Neural cell (in vitro differentiated cells): Measurements from ENCODE around the gene MTHFD1L. TPM values are rescaled to one million over a fixed set of nuclear protein-coding genes. Genes with fewer than 3 reads are reported as not detected.

Experiments
- H2AFZ ChIP-seq: fragments of 200-600, 300-800 bp; sonication (generic), shearing (Covaris generic); 2 replicates; pipeline ENCODE4 v1.6.0; 2014; ENCODE audit warnings: low read depth, mild to moderate bottlenecking, antibody characterized with exemption, low read length, moderate library complexity
- H3F3A ChIP-seq: fragments of 200-600 bp; shearing (Covaris generic); 2 replicates; pipeline ENCODE4 v1.6.1; 2016; ENCODE audit warnings: mild to moderate bottlenecking, moderate library complexity, mixed read lengths, antibody characterized with exemption, low read length; ENCODE audit not compliant: insufficient read depth, poor library complexity, severe bottlenecking
- H3K27ac ChIP-seq: fragments of 200-600, 300-800 bp; sonication (generic), shearing (Covaris generic); 2 replicates; pipeline ENCODE4 v1.5.1; 2014; ENCODE audit warnings: mild to moderate bottlenecking, low read length, moderate library complexity
- H3K27me3 ChIP-seq: fragments of 300-800, 200-600 bp; sonication (generic), shearing (Covaris generic); 2 replicates; pipeline ENCODE4 v1.6.0; 2014; ENCODE audit warnings: mild to moderate bottlenecking, low read depth, low read length, moderate library complexity; ENCODE audit not compliant: insufficient read depth
- H3K36me3 ChIP-seq: fragments of 300-800, 200-600 bp; sonication (generic), shearing (Covaris generic); 2 replicates; pipeline ENCODE4 v1.5.1; 2014; ENCODE audit warnings: mild to moderate bottlenecking, antibody characterized with exemption, low read length, moderate library complexity; ENCODE audit not compliant: insufficient read depth
- H3K4me2 ChIP-seq: fragments of 300-800, 200-600 bp; sonication (generic), shearing (Covaris generic); 2 replicates; pipeline ENCODE4 v1.6.0; 2014; ENCODE audit warnings: mild to moderate bottlenecking, low read length
- H3K4me3 ChIP-seq: fragments of 300-800, 200-600 bp; sonication (generic), shearing (Covaris generic); 2 replicates; pipeline ENCODE4 v1.5.1; 2014; ENCODE audit warnings: mild to moderate bottlenecking, low read length, moderate library complexity
- H3K79me2 ChIP-seq: fragments of 200-600 bp; shearing (Covaris generic); replicated peaks from 2 replicates; pipeline ENCODE4 v1.6.0; 2014; ENCODE audit warnings: mild to moderate bottlenecking, low read length, moderate library complexity; ENCODE audit not compliant: insufficient read depth
- H3K9ac ChIP-seq: fragments of 300-800, 200-600 bp; sonication (generic), shearing (Covaris generic); 2 replicates; pipeline ENCODE4 v1.6.1; 2016; ENCODE audit warnings: mild to moderate bottlenecking, low read length, mixed read lengths
- H3K9me2 ChIP-seq: fragments of 200-600 bp; shearing (Covaris generic); 2 replicates; pipeline ENCODE4 v1.6.1; 2016; ENCODE audit warnings: mild to moderate bottlenecking, low read length, mixed read lengths; ENCODE audit not compliant: insufficient read depth
- H3K9me3 ChIP-seq: fragments of 200-600, 300-800 bp; sonication (generic), shearing (Covaris generic); 2 replicates; pipeline ENCODE4 v1.6.1; 2016; ENCODE audit warnings: mild to moderate bottlenecking, mixed run types, low read length, moderate library complexity, mixed read lengths
- H4K20me1 ChIP-seq: fragments of 200-600 bp; shearing (Covaris generic); 2 replicates; pipeline ENCODE4 v1.6.1; 2016; ENCODE audit warnings: mild to moderate bottlenecking, mixed run types; ENCODE audit not compliant: insufficient read depth
- CTCF ChIP-seq: fragments of 450-650 bp; IDR thresholded peaks from 2 replicates; pipeline ENCODE4 v1.5.1; 2014; ENCODE audit warnings: antibody characterized with exemption, mild to moderate bottlenecking, moderate library complexity; ENCODE audit not compliant: poor library complexity, severe bottlenecking
- EP300 ChIP-seq: fragments of 450-650 bp; conservative IDR thresholded peaks from 2 replicates; pipeline ENCODE4 v1.6.1; 2014; ENCODE audit warnings: antibody characterized with exemption, mild to moderate bottlenecking, moderate library complexity; ENCODE audit not compliant: poor library complexity, severe bottlenecking
- EZH2 ChIP-seq: fragments of 200-600, 300-800 bp; shearing (Covaris generic), sonication (generic); IDR thresholded peaks from 2 replicates; pipeline ENCODE4 v1.6.1; 2014; ENCODE audit warnings: antibody characterized with exemption, low read length, borderline replicate concordance, mild to moderate bottlenecking; ENCODE audit not compliant: insufficient read depth, poor library complexity, severe bottlenecking
- MXI1 ChIP-seq: fragments of 450-650 bp; conservative IDR thresholded peaks from 2 replicates; pipeline ENCODE4 v1.6.1; 2014; ENCODE audit warnings: antibody characterized with exemption, mild to moderate bottlenecking; ENCODE audit not compliant: poor library complexity, severe bottlenecking
- POLR2AphosphoS5 ChIP-seq: IDR thresholded peaks from 2 replicates; pipeline ENCODE4 v1.6.1; 2012
- RAD21 ChIP-seq: fragments of 450-650 bp; conservative IDR thresholded peaks from 2 replicates; pipeline ENCODE4 v1.6.1; 2014; ENCODE audit warnings: antibody characterized with exemption, mild to moderate bottlenecking, moderate library complexity
- REST ChIP-seq: IDR thresholded peaks from 2 replicates; pipeline ENCODE4 v1.6.1; 2012; ENCODE audit warnings: borderline replicate concordance
- SMC3 ChIP-seq: fragments of 450-650 bp; conservative IDR thresholded peaks from 2 replicates; pipeline ENCODE4 v1.6.1; 2014; ENCODE audit warnings: antibody characterized with exemption, mild to moderate bottlenecking, moderate library complexity; ENCODE audit not compliant: poor library complexity
- TAF1 ChIP-seq: IDR thresholded peaks from 2 replicates; pipeline ENCODE4 v1.6.1; 2012; ENCODE audit warnings: low read depth
- polyA plus RNA-seq: library from polyadenylated mRNA; depleted of rRNA; stranded (reverse); fragments of >200 nt; gene quantifications from 2 replicates; pipeline ENCODE4 v1.2.3, GENCODE V29; 2014

The MTHFD1L gene
- polyA plus RNA-seq, 1 donor from 2014 or later: 6.3 TPM

- H3K27ac ChIP-seq: no peak overlapping the region
- TF ChIP-seq REST: no peak
- no peak for TF ChIP-seq TAF1
- no peak for TF ChIP-seq POLR2AphosphoS5
- no peak for TF ChIP-seq CTCF
- no peak for TF ChIP-seq MXI1
- no peak for TF ChIP-seq RAD21
- TF ChIP-seq SMC3: no peak
- no peak for TF ChIP-seq EP300
- no peak for TF ChIP-seq EZH2
- H3K4me2 ChIP-seq: no peak overlapping the region
- H2AFZ ChIP-seq: no peak overlapping the region
- no peaks in the 10 kb centered on the region for H3K79me2 ChIP-seq
- H3K9me2 ChIP-seq: no peaks in the 10 kb centered on the region
- no peaks in the 10 kb centered on the region for H3K9me3 ChIP-seq
- H3F3A ChIP-seq: no peaks in the 10 kb centered on the region
- no peak overlapping the region for H3K9ac ChIP-seq
- H4K20me1 ChIP-seq: no peaks in the 10 kb centered on the region
- no peaks in the 10 kb centered on the region for H3K36me3 ChIP-seq
- H3K27me3 ChIP-seq: no peaks in the 10 kb centered on the region
- no peak overlapping the region for H3K4me3 ChIP-seq
These were observed 73.9 kb downstream of the MTHFD1L start for GRCh38 chr6:150939399-150939798.

GRCh38 chr6:150940941-150941340 lies 75.4 kb downstream of the MTHFD1L start:
- no peaks in the 10 kb centered on the region for H4K20me1 ChIP-seq
- no peaks in the 10 kb centered on the region for H3K9me2 ChIP-seq
- H3K27ac ChIP-seq: no peak overlapping the region
- no peak overlapping the region for H3K4me3 ChIP-seq
- H3K4me2 ChIP-seq: no peak overlapping the region
- no peaks in the 10 kb centered on the region for H3K36me3 ChIP-seq
- no peaks in the 10 kb centered on the region for H3K27me3 ChIP-seq
- H3K9me3 ChIP-seq: no peaks in the 10 kb centered on the region
- H2AFZ ChIP-seq: no peak overlapping the region
- TF ChIP-seq EZH2: no peak
- no peak for TF ChIP-seq EP300
- TF ChIP-seq SMC3: no peak
- TF ChIP-seq CTCF: no peak
- TF ChIP-seq POLR2AphosphoS5: no peak
- TF ChIP-seq REST: no peak
- H3K79me2 ChIP-seq: no peaks in the 10 kb centered on the region
- H3K9ac ChIP-seq: no peak overlapping the region
- no peaks in the 10 kb centered on the region for H3F3A ChIP-seq
